Peyer's patch (tissue), 4 donors: Measurements from ENCODE around the gene DPF3.

Experiments
- CTCF ChIP-seq, 6 experiments: fragments of 450-650 bp in 4 of 6; fragments of 200-600 bp in 2 of 6; sonication (generic) in 1 of 6; IDR thresholded peaks; one replicate each; pipeline ENCODE4 v1.5.1; 2017 to 2019; ENCODE audit warnings: antibody characterized with exemption in 6 of 6, mild to moderate bottlenecking in 3 of 6, moderate library complexity in 1 of 6
- POLR2A ChIP-seq, 2 donors: fragments of 450-650 bp; IDR thresholded peaks; one replicate each; pipeline ENCODE4 v1.5.1; 2017; ENCODE audit warnings: antibody characterized with exemption in 2 of 2, mild to moderate bottlenecking in 2 of 2, moderate library complexity in 2 of 2

- TF ChIP-seq POLR2A (IDR thresholded peaks at IDR 0.05) (no peak), CTCF (IDR thresholded peaks at IDR 0.05) (no peak)
Observed at GRCh38 chr14:72679536-72680151, 214.3 kb downstream of the DPF3 start.
